HPDE6-E6E7 (cell line): ENCODE data around the gene TMEM128.
"Not testable (repeated sequence)": the region's sequence is repeated elsewhere in the genome, so short reads cannot be mapped to it uniquely, and the experiment has no call there.

Experiments
- DNase-seq: peaks from one replicate; pipeline ENCODE4 v3.0.0; 2011; ENCODE audit warnings: missing footprints; ENCODE audit errors: extremely low spot score

Gene TMEM128

DNA sequence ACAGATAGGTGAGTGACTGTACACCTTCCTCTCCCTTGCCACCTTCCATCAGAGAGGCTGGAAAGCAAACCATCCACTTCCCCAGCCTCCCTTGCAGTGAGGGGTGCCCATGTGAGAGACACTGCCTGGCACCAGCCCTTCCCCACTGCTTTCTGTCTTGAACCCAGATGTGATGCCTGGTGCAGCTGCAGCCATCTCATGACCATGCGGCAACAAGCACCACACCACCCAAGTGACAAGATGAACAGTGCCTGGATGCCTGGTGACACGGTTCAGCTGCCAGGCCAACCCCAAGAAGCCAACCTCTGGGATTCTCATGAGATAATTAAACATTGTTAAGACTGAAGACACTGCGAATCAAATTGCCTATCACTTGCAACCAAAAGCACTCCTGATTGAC is 52.7 kb downstream of the TMEM128 start:
- no peak for DNase-seq

DNA sequence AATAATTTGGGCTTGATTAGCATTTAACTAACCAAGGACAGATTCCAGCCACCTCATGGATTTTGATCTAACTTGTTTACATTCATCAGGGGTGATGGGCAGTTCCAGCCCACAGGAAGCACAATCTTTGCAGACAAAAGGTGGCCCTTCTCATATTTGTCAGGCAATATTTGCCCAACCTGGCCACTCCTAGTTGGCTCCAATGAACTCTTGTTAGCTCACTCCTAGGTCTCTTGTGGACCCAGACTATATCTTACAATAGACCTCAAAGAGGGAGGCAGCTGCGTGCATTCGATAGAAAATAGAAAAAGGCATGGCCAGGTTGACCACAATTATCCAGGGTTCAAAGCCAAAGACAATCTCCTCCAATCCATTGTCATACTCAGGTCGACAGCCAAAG is 59.5 kb downstream of the TMEM128 start:
- DNase-seq, result not testable (repeated sequence)
